Neural cell (in vitro differentiated cells): ENCODE results near the gene GPC5. TPM values are rescaled to one million over a fixed set of nuclear protein-coding genes. Genes with fewer than 3 reads are reported as not detected.

Source experiments
- H2AFZ ChIP-seq: fragments of 200-600, 300-800 bp; sonication (generic), shearing (Covaris generic); 2 replicates; pipeline ENCODE4 v1.6.0; 2014; ENCODE audit warnings: low read depth, mild to moderate bottlenecking, antibody characterized with exemption, low read length, moderate library complexity
- H3F3A ChIP-seq: fragments of 200-600 bp; shearing (Covaris generic); 2 replicates; pipeline ENCODE4 v1.6.1; 2016; ENCODE audit warnings: mild to moderate bottlenecking, moderate library complexity, mixed read lengths, antibody characterized with exemption, low read length; ENCODE audit not compliant: insufficient read depth, poor library complexity, severe bottlenecking
- H3K27ac ChIP-seq: fragments of 200-600, 300-800 bp; sonication (generic), shearing (Covaris generic); 2 replicates; pipeline ENCODE4 v1.5.1; 2014; ENCODE audit warnings: mild to moderate bottlenecking, low read length, moderate library complexity
- H3K27me3 ChIP-seq: fragments of 300-800, 200-600 bp; sonication (generic), shearing (Covaris generic); 2 replicates; pipeline ENCODE4 v1.6.0; 2014; ENCODE audit warnings: mild to moderate bottlenecking, low read depth, low read length, moderate library complexity; ENCODE audit not compliant: insufficient read depth
- H3K36me3 ChIP-seq: fragments of 300-800, 200-600 bp; sonication (generic), shearing (Covaris generic); 2 replicates; pipeline ENCODE4 v1.5.1; 2014; ENCODE audit warnings: mild to moderate bottlenecking, antibody characterized with exemption, low read length, moderate library complexity; ENCODE audit not compliant: insufficient read depth
- H3K4me2 ChIP-seq: fragments of 300-800, 200-600 bp; sonication (generic), shearing (Covaris generic); 2 replicates; pipeline ENCODE4 v1.6.0; 2014; ENCODE audit warnings: mild to moderate bottlenecking, low read length
- H3K4me3 ChIP-seq: fragments of 300-800, 200-600 bp; sonication (generic), shearing (Covaris generic); 2 replicates; pipeline ENCODE4 v1.5.1; 2014; ENCODE audit warnings: mild to moderate bottlenecking, low read length, moderate library complexity
- H3K79me2 ChIP-seq: fragments of 200-600 bp; shearing (Covaris generic); replicated peaks from 2 replicates; pipeline ENCODE4 v1.6.0; 2014; ENCODE audit warnings: mild to moderate bottlenecking, low read length, moderate library complexity; ENCODE audit not compliant: insufficient read depth
- H3K9ac ChIP-seq: fragments of 300-800, 200-600 bp; sonication (generic), shearing (Covaris generic); 2 replicates; pipeline ENCODE4 v1.6.1; 2016; ENCODE audit warnings: mild to moderate bottlenecking, low read length, mixed read lengths
- H3K9me2 ChIP-seq: fragments of 200-600 bp; shearing (Covaris generic); 2 replicates; pipeline ENCODE4 v1.6.1; 2016; ENCODE audit warnings: mild to moderate bottlenecking, low read length, mixed read lengths; ENCODE audit not compliant: insufficient read depth
- H3K9me3 ChIP-seq: fragments of 200-600, 300-800 bp; sonication (generic), shearing (Covaris generic); 2 replicates; pipeline ENCODE4 v1.6.1; 2016; ENCODE audit warnings: mild to moderate bottlenecking, mixed run types, low read length, moderate library complexity, mixed read lengths
- H4K20me1 ChIP-seq: fragments of 200-600 bp; shearing (Covaris generic); 2 replicates; pipeline ENCODE4 v1.6.1; 2016; ENCODE audit warnings: mild to moderate bottlenecking, mixed run types; ENCODE audit not compliant: insufficient read depth
- EP300 ChIP-seq: fragments of 450-650 bp; conservative IDR thresholded peaks from 2 replicates; pipeline ENCODE4 v1.6.1; 2014; ENCODE audit warnings: antibody characterized with exemption, mild to moderate bottlenecking, moderate library complexity; ENCODE audit not compliant: poor library complexity, severe bottlenecking
- EZH2 ChIP-seq: fragments of 200-600, 300-800 bp; shearing (Covaris generic), sonication (generic); IDR thresholded peaks from 2 replicates; pipeline ENCODE4 v1.6.1; 2014; ENCODE audit warnings: antibody characterized with exemption, low read length, borderline replicate concordance, mild to moderate bottlenecking; ENCODE audit not compliant: insufficient read depth, poor library complexity, severe bottlenecking
- MXI1 ChIP-seq: fragments of 450-650 bp; conservative IDR thresholded peaks from 2 replicates; pipeline ENCODE4 v1.6.1; 2014; ENCODE audit warnings: antibody characterized with exemption, mild to moderate bottlenecking; ENCODE audit not compliant: poor library complexity, severe bottlenecking
- POLR2AphosphoS5 ChIP-seq: IDR thresholded peaks from 2 replicates; pipeline ENCODE4 v1.6.1; 2012
- RAD21 ChIP-seq: fragments of 450-650 bp; conservative IDR thresholded peaks from 2 replicates; pipeline ENCODE4 v1.6.1; 2014; ENCODE audit warnings: antibody characterized with exemption, mild to moderate bottlenecking, moderate library complexity
- SMC3 ChIP-seq: fragments of 450-650 bp; conservative IDR thresholded peaks from 2 replicates; pipeline ENCODE4 v1.6.1; 2014; ENCODE audit warnings: antibody characterized with exemption, mild to moderate bottlenecking, moderate library complexity; ENCODE audit not compliant: poor library complexity
- TAF1 ChIP-seq: IDR thresholded peaks from 2 replicates; pipeline ENCODE4 v1.6.1; 2012; ENCODE audit warnings: low read depth
- polyA plus RNA-seq: library from polyadenylated mRNA; depleted of rRNA; stranded (reverse); fragments of >200 nt; gene quantifications from 2 replicates; pipeline ENCODE4 v1.2.3, GENCODE V29; 2014
- TF ChIP-seq, protein P1 (sequence below): IDR thresholded peaks from 2 replicates; pipeline ENCODE4 v1.6.1; 2012; ENCODE audit warnings: borderline replicate concordance
- TF ChIP-seq, protein P2 (sequence below): fragments of 450-650 bp; IDR thresholded peaks from 2 replicates; pipeline ENCODE4 v1.5.1; 2014; ENCODE audit warnings: antibody characterized with exemption, mild to moderate bottlenecking, moderate library complexity; ENCODE audit not compliant: poor library complexity, severe bottlenecking

GPC5 gene
- polyA plus RNA-seq, 1 donor from 2014 or later, result 5.0 TPM

DNA sequence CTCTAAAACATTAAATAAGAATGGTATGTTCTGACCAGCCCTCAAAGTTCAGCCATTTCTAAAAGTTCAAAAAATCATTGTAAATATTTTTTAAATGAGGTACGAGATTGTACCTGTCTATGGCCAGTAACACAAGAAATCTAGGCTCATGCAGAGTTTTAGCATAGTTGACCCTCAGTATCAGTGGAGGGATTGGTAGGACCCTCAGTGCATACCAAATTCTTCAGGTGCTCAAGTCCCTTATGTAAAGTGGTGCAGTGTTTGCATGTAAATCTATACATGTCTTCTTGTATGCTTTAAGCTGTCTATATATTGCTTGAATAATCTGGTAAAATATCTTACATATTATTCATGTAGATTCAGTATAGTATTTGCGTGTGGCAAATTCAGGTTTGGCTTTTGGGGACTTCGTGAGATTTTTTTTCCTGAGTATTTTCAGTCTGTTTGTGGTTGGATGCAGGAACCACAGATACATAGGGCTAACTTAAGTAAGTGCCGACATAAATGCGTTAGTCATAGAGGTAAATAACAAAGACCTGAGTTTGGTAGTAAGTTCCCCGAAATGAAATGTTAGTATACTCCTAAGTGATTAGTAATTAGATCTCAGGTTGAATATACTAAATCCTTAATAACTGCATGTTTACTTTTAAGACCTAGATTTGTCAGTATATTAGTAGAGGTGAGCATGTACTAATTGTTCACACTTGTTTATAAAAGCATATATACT lies 43.2 kb upstream of the GPC5 start:
- H3K27me3 ChIP-seq, result no peaks in the 10 kb centered on the region
- H3K36me3 ChIP-seq, result peaks cover 7% of the 10 kb centered on the region
- no peak overlapping the region for H3K27ac ChIP-seq
- no peak overlapping the region for H3K4me3 ChIP-seq
- no peak overlapping the region for H3K9ac ChIP-seq
- H3F3A ChIP-seq, result no peaks in the 10 kb centered on the region
- H3K9me3 ChIP-seq, result no peaks in the 10 kb centered on the region
- H3K4me2 ChIP-seq, result no peak overlapping the region
- H4K20me1 ChIP-seq, result peaks cover 6% of the 10 kb centered on the region
- no peak overlapping the region for H2AFZ ChIP-seq
- TF ChIP-seq RAD21 (no peak), EP300 (no peak), EZH2 (no peak), MXI1 (no peak), TAF1 (no peak), SMC3 (no peak), POLR2AphosphoS5 (no peak)
- TF ChIP-seq, protein P1, sequence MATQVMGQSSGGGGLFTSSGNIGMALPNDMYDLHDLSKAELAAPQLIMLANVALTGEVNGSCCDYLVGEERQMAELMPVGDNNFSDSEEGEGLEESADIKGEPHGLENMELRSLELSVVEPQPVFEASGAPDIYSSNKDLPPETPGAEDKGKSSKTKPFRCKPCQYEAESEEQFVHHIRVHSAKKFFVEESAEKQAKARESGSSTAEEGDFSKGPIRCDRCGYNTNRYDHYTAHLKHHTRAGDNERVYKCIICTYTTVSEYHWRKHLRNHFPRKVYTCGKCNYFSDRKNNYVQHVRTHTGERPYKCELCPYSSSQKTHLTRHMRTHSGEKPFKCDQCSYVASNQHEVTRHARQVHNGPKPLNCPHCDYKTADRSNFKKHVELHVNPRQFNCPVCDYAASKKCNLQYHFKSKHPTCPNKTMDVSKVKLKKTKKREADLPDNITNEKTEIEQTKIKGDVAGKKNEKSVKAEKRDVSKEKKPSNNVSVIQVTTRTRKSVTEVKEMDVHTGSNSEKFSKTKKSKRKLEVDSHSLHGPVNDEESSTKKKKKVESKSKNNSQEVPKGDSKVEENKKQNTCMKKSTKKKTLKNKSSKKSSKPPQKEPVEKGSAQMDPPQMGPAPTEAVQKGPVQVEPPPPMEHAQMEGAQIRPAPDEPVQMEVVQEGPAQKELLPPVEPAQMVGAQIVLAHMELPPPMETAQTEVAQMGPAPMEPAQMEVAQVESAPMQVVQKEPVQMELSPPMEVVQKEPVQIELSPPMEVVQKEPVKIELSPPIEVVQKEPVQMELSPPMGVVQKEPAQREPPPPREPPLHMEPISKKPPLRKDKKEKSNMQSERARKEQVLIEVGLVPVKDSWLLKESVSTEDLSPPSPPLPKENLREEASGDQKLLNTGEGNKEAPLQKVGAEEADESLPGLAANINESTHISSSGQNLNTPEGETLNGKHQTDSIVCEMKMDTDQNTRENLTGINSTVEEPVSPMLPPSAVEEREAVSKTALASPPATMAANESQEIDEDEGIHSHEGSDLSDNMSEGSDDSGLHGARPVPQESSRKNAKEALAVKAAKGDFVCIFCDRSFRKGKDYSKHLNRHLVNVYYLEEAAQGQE, result no peak
- TF ChIP-seq, protein P2, sequence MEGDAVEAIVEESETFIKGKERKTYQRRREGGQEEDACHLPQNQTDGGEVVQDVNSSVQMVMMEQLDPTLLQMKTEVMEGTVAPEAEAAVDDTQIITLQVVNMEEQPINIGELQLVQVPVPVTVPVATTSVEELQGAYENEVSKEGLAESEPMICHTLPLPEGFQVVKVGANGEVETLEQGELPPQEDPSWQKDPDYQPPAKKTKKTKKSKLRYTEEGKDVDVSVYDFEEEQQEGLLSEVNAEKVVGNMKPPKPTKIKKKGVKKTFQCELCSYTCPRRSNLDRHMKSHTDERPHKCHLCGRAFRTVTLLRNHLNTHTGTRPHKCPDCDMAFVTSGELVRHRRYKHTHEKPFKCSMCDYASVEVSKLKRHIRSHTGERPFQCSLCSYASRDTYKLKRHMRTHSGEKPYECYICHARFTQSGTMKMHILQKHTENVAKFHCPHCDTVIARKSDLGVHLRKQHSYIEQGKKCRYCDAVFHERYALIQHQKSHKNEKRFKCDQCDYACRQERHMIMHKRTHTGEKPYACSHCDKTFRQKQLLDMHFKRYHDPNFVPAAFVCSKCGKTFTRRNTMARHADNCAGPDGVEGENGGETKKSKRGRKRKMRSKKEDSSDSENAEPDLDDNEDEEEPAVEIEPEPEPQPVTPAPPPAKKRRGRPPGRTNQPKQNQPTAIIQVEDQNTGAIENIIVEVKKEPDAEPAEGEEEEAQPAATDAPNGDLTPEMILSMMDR, result no peak
- H3K79me2 ChIP-seq, result peaks cover 32% of the 10 kb centered on the region
- H3K9me2 ChIP-seq, result no peaks in the 10 kb centered on the region

DNA sequence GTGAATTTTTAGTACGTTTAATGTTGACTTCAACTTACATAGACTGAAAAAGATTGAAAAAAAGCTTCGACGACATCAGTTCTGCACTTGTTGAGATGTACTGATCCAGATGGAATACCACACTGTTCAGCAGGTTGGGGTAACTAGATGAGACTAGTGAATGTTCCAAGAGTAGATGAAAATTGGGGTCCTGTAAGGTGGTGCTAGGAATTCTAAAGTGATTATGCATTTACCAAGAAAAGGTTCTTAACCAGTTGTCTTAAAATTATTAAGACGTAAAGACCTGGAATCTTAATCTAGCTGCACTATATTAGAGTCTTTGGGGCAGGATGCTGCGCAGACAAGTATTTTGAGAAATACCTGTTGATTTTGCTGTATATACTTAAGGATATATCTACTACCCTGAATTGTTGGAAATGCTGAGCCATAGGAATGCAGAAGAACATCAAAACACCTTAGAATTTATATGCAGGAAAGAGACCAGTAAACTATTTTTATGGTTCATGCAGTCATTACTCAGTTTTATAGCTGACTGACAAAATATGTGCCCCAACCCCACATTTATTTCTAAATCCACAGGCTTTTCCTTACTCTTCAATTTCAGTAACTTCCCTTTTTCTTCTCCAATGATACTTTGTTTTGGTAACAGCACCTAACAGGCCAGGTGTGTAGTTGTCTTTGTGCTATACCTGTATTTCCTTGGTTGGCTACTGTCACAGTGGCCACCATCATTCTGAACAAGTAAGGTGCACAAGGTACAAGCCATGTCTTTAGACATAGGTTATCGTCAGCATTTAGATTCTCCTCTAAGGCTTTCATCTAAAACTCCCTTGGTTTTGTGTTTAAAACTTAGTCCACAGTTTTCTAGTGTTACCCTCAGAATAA lies 42.4 kb upstream of the GPC5 start:
- no peak overlapping the region for H3K27ac ChIP-seq
- no peaks in the 10 kb centered on the region for H3K27me3 ChIP-seq
- H3K36me3 ChIP-seq, result peaks cover 7% of the 10 kb centered on the region
- TF ChIP-seq EP300 (no peak), RAD21 (no peak), SMC3 (no peak), POLR2AphosphoS5 (no peak), TAF1 (no peak), MXI1 (no peak), EZH2 (no peak)
- TF ChIP-seq, protein P1, result no peak
- TF ChIP-seq, protein P2, result no peak
- no peaks in the 10 kb centered on the region for H4K20me1 ChIP-seq
- H3F3A ChIP-seq, result no peaks in the 10 kb centered on the region
- H3K9me3 ChIP-seq, result no peaks in the 10 kb centered on the region
- H3K4me3 ChIP-seq, result no peak overlapping the region
- H3K79me2 ChIP-seq, result peaks cover 24% of the 10 kb centered on the region
- H3K4me2 ChIP-seq, result no peak overlapping the region
- no peak overlapping the region for H3K9ac ChIP-seq
- no peak overlapping the region for H2AFZ ChIP-seq
- no peaks in the 10 kb centered on the region for H3K9me2 ChIP-seq
